HepG2 (cell line): ENCODE data around the gene LDB3. TPM values are rescaled to one million over a fixed set of nuclear protein-coding genes. Genes with fewer than 3 reads are reported as not detected.

Source experiments
- CHD4 ChIP-seq: fragments of 200-600 bp; sonication (generic); IDR thresholded peaks from 2 replicates; pipeline ENCODE4 v1.7.0; 2017; ENCODE audit warnings: mild to moderate bottlenecking, low read length, borderline replicate concordance
- ELF3 ChIP-seq: IDR thresholded peaks from 2 replicates; pipeline ENCODE4 v1.6.1; 2016; ENCODE audit warnings: missing genetic modification reagents, missing compliant biosample characterization
- FOSL2 ChIP-seq: sonication (generic); formaldehyde crosslinking; IDR thresholded peaks from 2 replicates; pipeline ENCODE4 v1.4.0; 2020; ENCODE audit warnings: missing genetic modification reagents
- GABPA ChIP-seq, 2 experiments: IDR thresholded peaks; 2 replicates each; pipeline ENCODE4 v1.6.1; 2011 to 2016; ENCODE audit warnings: low read depth in 2 of 2, low read length in 1 of 2, missing biosample characterization in 1 of 2, missing genetic modification characterization in 1 of 2
- HCFC1 ChIP-seq: fragments of 150-350 bp; IDR thresholded peaks from 2 replicates; pipeline ENCODE4 v1.6.1; 2014; ENCODE audit warnings: low read depth, low read length
- HNF4A ChIP-seq: sonication (generic); formaldehyde crosslinking; IDR thresholded peaks from 2 replicates; pipeline ENCODE4 v1.4.0; 2020; ENCODE audit warnings: missing genetic modification reagents
- KLF6 ChIP-seq: IDR thresholded peaks from 2 replicates; pipeline ENCODE4 v1.8.0; 2016; ENCODE audit warnings: missing biosample characterization, missing genetic modification reagents
- MTF1 ChIP-seq: sonication (generic); formaldehyde crosslinking; IDR thresholded peaks from 2 replicates; pipeline ENCODE4 v1.5.0; 2020; ENCODE audit warnings: missing genetic modification reagents
- NFIB ChIP-seq: sonication (generic); formaldehyde crosslinking; IDR thresholded peaks from 2 replicates; pipeline ENCODE4 v1.9.0; 2021; ENCODE audit warnings: missing genetic modification reagents, mild to moderate bottlenecking, borderline replicate concordance
- PHF8 ChIP-seq: sonication (generic); formaldehyde crosslinking; IDR thresholded peaks from 2 replicates; pipeline ENCODE4 v1.5.0; 2020; ENCODE audit warnings: missing genetic modification reagents
- RARG ChIP-seq: sonication (generic); formaldehyde crosslinking; IDR thresholded peaks from 2 replicates; pipeline ENCODE4 v1.4.0; 2020; ENCODE audit warnings: low read depth, mild to moderate bottlenecking, missing genetic modification reagents
- SALL1 ChIP-seq: sonication (generic); formaldehyde crosslinking; IDR thresholded peaks from 2 replicates; pipeline ENCODE4 v1.8.0; 2022; ENCODE audit warnings: mild to moderate bottlenecking, missing genetic modification reagents
- TBL1XR1 ChIP-seq: fragments of 150-350 bp; IDR thresholded peaks from 2 replicates; pipeline ENCODE4 v1.6.1; 2014; ENCODE audit warnings: borderline replicate concordance, low read length; ENCODE audit not compliant: partially characterized antibody
- ZBTB21 ChIP-seq: sonication (generic); formaldehyde crosslinking; IDR thresholded peaks from 2 replicates; pipeline ENCODE4 v1.4.0; 2020; ENCODE audit warnings: missing genetic modification reagents
- ZFP1 ChIP-seq: IDR thresholded peaks from 2 replicates; pipeline ENCODE4 v1.6.1; 2016
- ZMYM3 ChIP-seq: sonication (generic); formaldehyde crosslinking; IDR thresholded peaks from 2 replicates; pipeline ENCODE4 v1.5.1; 2020; ENCODE audit warnings: mild to moderate bottlenecking, missing genetic modification reagents
- ZNF263 ChIP-seq: sonication (generic); formaldehyde crosslinking; IDR thresholded peaks from 2 replicates; pipeline ENCODE4 v1.4.0; 2020; ENCODE audit warnings: missing genetic modification reagents
- ZNF33B ChIP-seq: sonication (generic); formaldehyde crosslinking; IDR thresholded peaks from 2 replicates; pipeline ENCODE4 v1.5.1; 2020; ENCODE audit warnings: mild to moderate bottlenecking, missing genetic modification reagents
- ZNF546 ChIP-seq: sonication (generic); formaldehyde crosslinking; conservative IDR thresholded peaks from 2 replicates; pipeline ENCODE4 v1.8.1; 2023; ENCODE audit warnings: mild to moderate bottlenecking, missing genetic modification reagents
- ZNF558 ChIP-seq: sonication (generic); formaldehyde crosslinking; IDR thresholded peaks from 2 replicates; pipeline ENCODE4 v1.9.0; 2022; ENCODE audit warnings: mild to moderate bottlenecking, missing genetic modification reagents, borderline replicate concordance
- ZNF644 ChIP-seq: IDR thresholded peaks from 2 replicates; pipeline ENCODE4 v1.6.1; 2016; ENCODE audit warnings: low read depth
- ZNF766 ChIP-seq: sonication (generic); formaldehyde crosslinking; IDR thresholded peaks from 2 replicates; pipeline ENCODE4 v1.5.0; 2020; ENCODE audit warnings: missing genetic modification reagents, borderline replicate concordance
- polyA plus RNA-seq, 8 experiments: library from polyadenylated mRNA; depleted of rRNA in 3 of 8; stranded (reverse) in 7 of 8; unstranded in 1 of 8; fragments of >200 nt; fragmentation: Illumina TruSeq in 4 of 8; extraction: Trizol in 4 of 8; gene quantifications; 2 replicates each; pipeline versions ENCODE4 v1.2.1 to v1.2.3, GENCODE V29; 2011 to 2016; ENCODE audit warnings: low read depth in 4 of 8, missing spikeins in 1 of 8, mixed read lengths in 1 of 8; ENCODE audit not compliant: insufficient read depth in 1 of 8
- total RNA-seq, 5 experiments: library from RNA; depleted of rRNA; stranded (reverse); fragments of >200 nt; fragmentation: Illumina TruSeq; extraction: Trizol; gene quantifications; 2 replicates each; pipeline ENCODE4 v1.2.3, GENCODE V29; 2016; ENCODE audit warnings: low read depth in 1 of 5
- TF ChIP-seq, protein P1 (sequence below): sonication (generic); formaldehyde crosslinking; IDR thresholded peaks from 2 replicates; pipeline ENCODE4 v1.5.0; 2020; ENCODE audit warnings: missing genetic modification reagents
- TF ChIP-seq, protein P2 (sequence below): sonication (generic); formaldehyde crosslinking; IDR thresholded peaks from 2 replicates; pipeline ENCODE4 v1.5.0; 2020; ENCODE audit warnings: mild to moderate bottlenecking, missing genetic modification reagents, moderate library complexity
- TF ChIP-seq, protein P3 (sequence below): sonication (generic); formaldehyde crosslinking; IDR thresholded peaks from 2 replicates; pipeline ENCODE4 v1.5.1; 2020; ENCODE audit warnings: missing genetic modification reagents, mild to moderate bottlenecking, borderline replicate concordance
- TF ChIP-seq, protein P4 (sequence below): sonication (generic); formaldehyde crosslinking; IDR thresholded peaks from 2 replicates; pipeline ENCODE4 v1.8.1; 2023; ENCODE audit warnings: mild to moderate bottlenecking, moderate library complexity, missing genetic modification reagents
- TF ChIP-seq, protein P5 (sequence below): sonication (generic); formaldehyde crosslinking; IDR thresholded peaks from 2 replicates; pipeline ENCODE4 v1.4.0; 2020; ENCODE audit warnings: mild to moderate bottlenecking, low read depth, missing genetic modification reagents

LDB3 gene
- total and polyA plus RNA-seq, 2 of the 13 experiments (the other 11 are each of a cell fraction or from before 2014, with no cell fraction given), result not detected

DNA sequence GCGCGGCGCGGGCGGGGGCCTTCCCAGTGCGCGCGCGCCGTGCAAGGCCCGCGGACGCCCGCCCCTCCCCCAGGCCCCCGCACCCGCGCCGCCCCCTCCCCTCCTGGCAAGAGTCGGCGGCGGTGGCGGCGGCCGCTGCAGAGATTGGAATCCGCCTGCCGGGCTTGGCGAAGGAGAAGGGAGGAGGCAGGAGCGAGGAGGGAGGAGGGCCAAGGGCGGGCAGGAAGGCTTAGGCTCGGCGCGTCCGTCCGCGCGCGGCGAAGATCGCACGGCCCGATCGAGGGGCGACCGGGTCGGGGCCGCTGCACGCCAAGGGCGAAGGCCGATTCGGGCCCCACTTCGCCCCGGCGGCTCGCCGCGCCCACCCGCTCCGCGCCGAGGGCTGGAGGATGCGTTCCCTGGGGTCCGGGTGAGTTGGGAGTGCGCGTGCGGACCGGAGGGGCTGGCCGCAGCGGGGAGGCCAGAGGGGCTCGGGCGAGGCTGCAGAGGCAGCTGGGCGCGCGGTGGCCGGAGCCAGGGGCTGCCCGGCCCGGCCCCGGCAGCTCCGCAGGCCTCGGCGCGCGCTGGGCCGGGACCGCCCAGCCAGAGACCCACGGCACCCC is 88.3 kb downstream of the LDB3 start, which contains the start of gene BMPR1A (continued):
- TF ChIP-seq ZNF263 (CRISPR knock-in tag) (peak; percentile 76), KLF6 (CRISPR knock-in tag) (no peak), FOSL2 (no peak), MTF1 (no peak), RARG (CRISPR knock-in tag) (no peak), NFIB (CRISPR knock-in tag) (no peak), SALL1 (CRISPR knock-in tag) (peak; percentile 26), ZNF558 (CRISPR knock-in tag) (0 out of 2 replicates have a peak, but pooled peaks have one; percentile 32), ZNF766 (no peak), ZNF33B (no peak), ZBTB21 (CRISPR knock-in tag) (no peak), ZFP1 (CRISPR knock-in tag) (no peak), HCFC1 (no peak), GABPA (IDR thresholded peaks at IDR 0.05; ENCODE audit: low read depth, low read length) (no peak), GABPA (CRISPR knock-in tag; IDR thresholded peaks at IDR 0.05; ENCODE audit: low read depth) (no peak), PHF8 (CRISPR knock-in tag) (peak; percentile 52; the same call in 1 of the 2 replicates), ZMYM3 (CRISPR knock-in tag) (no peak), ELF3 (CRISPR knock-in tag) (no peak), ZNF546 (CRISPR knock-in tag) (0 out of 2 replicates have a peak, but pooled peaks have one; percentile 20), HNF4A (CRISPR knock-in tag) (no peak), CHD4 (no peak), ZNF644 (CRISPR knock-in tag) (no peak), TBL1XR1 (no peak)
- TF ChIP-seq, protein P1, sequence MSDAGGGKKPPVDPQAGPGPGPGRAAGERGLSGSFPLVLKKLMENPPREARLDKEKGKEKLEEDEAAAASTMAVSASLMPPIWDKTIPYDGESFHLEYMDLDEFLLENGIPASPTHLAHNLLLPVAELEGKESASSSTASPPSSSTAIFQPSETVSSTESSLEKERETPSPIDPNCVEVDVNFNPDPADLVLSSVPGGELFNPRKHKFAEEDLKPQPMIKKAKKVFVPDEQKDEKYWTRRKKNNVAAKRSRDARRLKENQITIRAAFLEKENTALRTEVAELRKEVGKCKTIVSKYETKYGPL, result no peak
- TF ChIP-seq, protein P2, sequence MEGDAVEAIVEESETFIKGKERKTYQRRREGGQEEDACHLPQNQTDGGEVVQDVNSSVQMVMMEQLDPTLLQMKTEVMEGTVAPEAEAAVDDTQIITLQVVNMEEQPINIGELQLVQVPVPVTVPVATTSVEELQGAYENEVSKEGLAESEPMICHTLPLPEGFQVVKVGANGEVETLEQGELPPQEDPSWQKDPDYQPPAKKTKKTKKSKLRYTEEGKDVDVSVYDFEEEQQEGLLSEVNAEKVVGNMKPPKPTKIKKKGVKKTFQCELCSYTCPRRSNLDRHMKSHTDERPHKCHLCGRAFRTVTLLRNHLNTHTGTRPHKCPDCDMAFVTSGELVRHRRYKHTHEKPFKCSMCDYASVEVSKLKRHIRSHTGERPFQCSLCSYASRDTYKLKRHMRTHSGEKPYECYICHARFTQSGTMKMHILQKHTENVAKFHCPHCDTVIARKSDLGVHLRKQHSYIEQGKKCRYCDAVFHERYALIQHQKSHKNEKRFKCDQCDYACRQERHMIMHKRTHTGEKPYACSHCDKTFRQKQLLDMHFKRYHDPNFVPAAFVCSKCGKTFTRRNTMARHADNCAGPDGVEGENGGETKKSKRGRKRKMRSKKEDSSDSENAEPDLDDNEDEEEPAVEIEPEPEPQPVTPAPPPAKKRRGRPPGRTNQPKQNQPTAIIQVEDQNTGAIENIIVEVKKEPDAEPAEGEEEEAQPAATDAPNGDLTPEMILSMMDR (CRISPR knock-in tag), result no peak
- TF ChIP-seq, protein P3, sequence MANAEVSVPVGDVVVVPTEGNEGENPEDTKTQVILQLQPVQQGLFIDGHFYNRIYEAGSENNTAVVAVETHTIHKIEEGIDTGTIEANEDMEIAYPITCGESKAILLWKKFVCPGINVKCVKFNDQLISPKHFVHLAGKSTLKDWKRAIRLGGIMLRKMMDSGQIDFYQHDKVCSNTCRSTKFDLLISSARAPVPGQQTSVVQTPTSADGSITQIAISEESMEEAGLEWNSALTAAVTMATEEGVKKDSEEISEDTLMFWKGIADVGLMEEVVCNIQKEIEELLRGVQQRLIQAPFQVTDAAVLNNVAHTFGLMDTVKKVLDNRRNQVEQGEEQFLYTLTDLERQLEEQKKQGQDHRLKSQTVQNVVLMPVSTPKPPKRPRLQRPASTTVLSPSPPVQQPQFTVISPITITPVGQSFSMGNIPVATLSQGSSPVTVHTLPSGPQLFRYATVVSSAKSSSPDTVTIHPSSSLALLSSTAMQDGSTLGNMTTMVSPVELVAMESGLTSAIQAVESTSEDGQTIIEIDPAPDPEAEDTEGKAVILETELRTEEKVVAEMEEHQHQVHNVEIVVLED (CRISPR knock-in tag), result no peak
- TF ChIP-seq, protein P4, sequence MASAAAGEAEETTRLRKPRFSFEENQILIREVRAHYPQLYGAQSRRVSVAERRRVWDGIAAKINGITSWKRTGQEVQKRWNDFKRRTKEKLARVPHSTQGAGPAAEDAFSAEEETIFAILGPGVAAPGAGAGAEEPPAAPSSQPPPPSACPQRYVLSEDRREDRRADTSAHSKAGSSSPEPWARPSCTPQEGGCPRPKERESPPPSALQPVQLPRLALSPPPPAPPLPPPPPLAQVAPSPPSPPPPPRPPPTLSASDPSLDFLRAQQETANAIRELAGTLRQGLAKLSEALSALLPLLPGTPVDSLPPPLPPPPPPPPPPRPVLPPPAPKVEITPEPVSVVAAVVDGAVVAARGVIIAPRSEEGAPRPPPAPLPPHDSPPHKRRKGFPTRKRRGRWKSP, result no peak; the same call in 1 of the 2 replicates
- TF ChIP-seq, protein P5, sequence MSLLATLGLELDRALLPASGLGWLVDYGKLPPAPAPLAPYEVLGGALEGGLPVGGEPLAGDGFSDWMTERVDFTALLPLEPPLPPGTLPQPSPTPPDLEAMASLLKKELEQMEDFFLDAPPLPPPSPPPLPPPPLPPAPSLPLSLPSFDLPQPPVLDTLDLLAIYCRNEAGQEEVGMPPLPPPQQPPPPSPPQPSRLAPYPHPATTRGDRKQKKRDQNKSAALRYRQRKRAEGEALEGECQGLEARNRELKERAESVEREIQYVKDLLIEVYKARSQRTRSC (CRISPR knock-in tag), result no peak
